ENCODE data around the gene PLEKHD1. TPM values are rescaled to one million over a fixed set of nuclear protein-coding genes. Genes with fewer than 3 reads are reported as not detected.
"Not testable (repeated sequence)": the region's sequence is repeated elsewhere in the genome, so short reads cannot be mapped to it uniquely, and the experiment has no call there.

The PLEKHD1 gene
- total RNA-seq, 1 experiment from 2014 or later, result 1.2 TPM

- H3K4me2 ChIP-seq (ENCODE audit: low read length); H3K27me3 ChIP-seq (ENCODE audit: insufficient read depth, low read length); POLR2A ChIA-PET; H2AFZ ChIP-seq (ENCODE audit: low read depth, low read length, poor library complexity, severe bottlenecking); H3K4me3 ChIP-seq (replicated peaks in 1 of 2; ENCODE audit: low read depth in 1 of 2, low read length in 2 of 2); H3K79me2 ChIP-seq (ENCODE audit: insufficient read depth, low read length); H3K27ac ChIP-seq (ENCODE audit: low read depth, low read length); H3K9me3 ChIP-seq (ENCODE audit: control insufficient read depth in 1 of 2, insufficient read depth in 1 of 2, low read depth in 1 of 2, low read length in 2 of 2); H3K9ac ChIP-seq (ENCODE audit: low read length); BruUV-seq (replicated peaks); H3K9me2 ChIP-seq (ENCODE audit: insufficient read depth); H3K36me3 ChIP-seq (ENCODE audit: control insufficient read depth in 1 of 2, insufficient read depth in 2 of 2, low read length in 2 of 2); H3K4me1 ChIP-seq (ENCODE audit: control insufficient read depth in 1 of 2, insufficient read depth in 2 of 2, low read length in 2 of 2); H4K20me1 ChIP-seq (ENCODE audit: insufficient read depth); DNase-seq (ENCODE audit: low read depth, low spot score): not testable (repeated sequence)
- intact Hi-C loops (cut with micrococcal nuclease), result loop anchor here (5.0 kb wide), 1 partner anchor 235 kb away; no protein-coding TSS in a partner anchor
- ChIA-PET RAD21 (ENCODE audit: low non-redundant PET in 1 of 2, low total read pairs in 2 of 2, uncharacterized antibody in 2 of 2, unreplicated experiment in 2 of 2) (interaction anchor here in 1 of 2 experiments (0.6 kb wide), 1 partner anchor 22 kb away, joined by 3 read pairs; no protein-coding TSS in a partner anchor), CTCF (interaction anchor here (0.7 to 2.0 kb wide), 7 partner anchors 9 to 348 kb away, joined by 3 to 4 read pairs (median 3); no protein-coding TSS in a partner anchor)
- peak; percentile 46 for ATAC-seq
- peak; percentile 34; the same call in 1 of the 2 replicates for TF ChIP-seq RAD21 (IDR thresholded peaks at IDR 0.05; ENCODE audit: low read depth)
- TF ChIP-seq CTCF (IDR thresholded peaks at IDR 0.05 in 2 of 3, conservative IDR thresholded peaks at IDR 0.05 in 1 of 3; ENCODE audit: borderline replicate concordance in 1 of 3, insufficient read depth in 1 of 3, low read depth in 2 of 3, low read length in 2 of 3), result peak in 2 of 3 experiments; percentile 26 to 30; a peak in 3 of 6 replicates
These were observed 7.6 kb upstream of the PLEKHD1 start for GRCh38 chr14:69476824-69477450.

GRCh38 chr14:69478055-69478454 is 6.5 kb upstream of the PLEKHD1 start:
- H3K9me3 ChIP-seq (ENCODE audit: control insufficient read depth in 1 of 2, insufficient read depth in 1 of 2, low read depth in 1 of 2, low read length in 2 of 2); H3K27ac ChIP-seq (ENCODE audit: low read depth, low read length); H4K20me1 ChIP-seq (ENCODE audit: insufficient read depth); DNase-seq (ENCODE audit: low read depth, low spot score); ATAC-seq; H3K9me2 ChIP-seq (ENCODE audit: insufficient read depth); BruUV-seq (replicated peaks); H3K79me2 ChIP-seq (ENCODE audit: insufficient read depth, low read length); RAD21 ChIA-PET (ENCODE audit: low non-redundant PET in 1 of 2, low total read pairs in 2 of 2, uncharacterized antibody in 2 of 2, unreplicated experiment in 2 of 2); H3K4me3 ChIP-seq (replicated peaks in 1 of 2; ENCODE audit: low read depth in 1 of 2, low read length in 2 of 2); H3K4me2 ChIP-seq (ENCODE audit: low read length); H3K4me1 ChIP-seq (ENCODE audit: control insufficient read depth in 1 of 2, insufficient read depth in 2 of 2, low read length in 2 of 2); H2AFZ ChIP-seq (ENCODE audit: low read depth, low read length, poor library complexity, severe bottlenecking); H3K36me3 ChIP-seq (ENCODE audit: control insufficient read depth in 1 of 2, insufficient read depth in 2 of 2, low read length in 2 of 2); POLR2A ChIA-PET; H3K9ac ChIP-seq (ENCODE audit: low read length); H3K27me3 ChIP-seq (ENCODE audit: insufficient read depth, low read length): not testable (repeated sequence)
- intact Hi-C loops (cut with micrococcal nuclease), result loop anchor here (5.0 kb wide), 1 partner anchor 236 kb away; no protein-coding TSS in a partner anchor
- CTCF ChIA-PET, result interaction anchor here (1.2 to 2.0 kb wide), 2 partner anchors 8 to 13 kb away, joined by 3 to 4 read pairs; no protein-coding TSS in a partner anchor

Measured in HCT116 (cell line).